ENCODE measurements around the gene KIF19.

Gene KIF19

DNA sequence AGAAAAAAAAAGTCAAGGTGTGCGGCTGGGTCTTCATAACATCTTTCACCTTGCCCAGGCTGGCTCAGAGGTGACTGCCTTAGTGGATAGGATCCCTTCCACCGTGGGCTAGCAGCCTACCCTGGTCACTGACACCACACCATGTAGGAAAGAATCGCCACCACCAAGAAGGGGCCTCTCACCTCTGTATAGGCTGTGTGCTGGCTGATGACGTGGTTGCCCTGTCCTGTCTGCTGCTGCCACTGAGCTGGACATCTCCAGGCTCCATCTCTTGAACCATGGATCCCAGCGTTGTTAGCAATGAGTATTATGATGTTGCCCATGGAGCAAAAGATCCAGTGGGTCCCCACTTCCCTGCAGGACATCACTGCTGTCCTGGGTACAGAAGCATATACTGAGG is 41.2 kb downstream of the KIF19 start, which contains the start of gene GPR142:
Gene GPR142, plus strand, starts transcription at position 301 of the 400 bp plus-strand sequence. CDS start 2,035 bp downstream, outside the sequence.
- DNase-seq (ENCODE audit: low read depth): no peak

GRCh38 chr17:74368341-74369081 is 42.5 kb downstream of the KIF19 start:
- DNase-seq (ENCODE audit: low read depth): peak; percentile 55

DNA sequence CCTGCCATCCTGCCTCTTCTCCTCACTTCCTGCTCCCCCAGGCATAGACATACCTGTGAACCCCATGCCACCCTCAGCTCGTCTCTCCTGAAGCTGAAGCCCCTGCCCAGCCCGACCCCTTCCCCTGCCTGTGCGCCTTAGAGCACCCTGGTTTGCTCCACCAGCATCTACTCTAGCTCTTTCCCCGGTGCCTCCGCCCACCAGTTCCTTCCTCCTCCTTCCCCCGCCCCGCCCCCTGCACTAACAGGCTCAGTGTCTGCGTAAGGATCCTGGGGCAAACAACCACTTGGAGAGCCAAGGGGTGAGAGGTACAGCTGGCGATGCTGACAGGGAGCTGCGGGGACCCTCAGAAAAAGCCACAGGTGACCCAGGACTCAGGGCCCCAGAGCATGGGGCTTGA is 43.2 kb downstream of the KIF19 start:
- DNase-seq (ENCODE audit: low read depth): peak; percentile 42

DNA sequence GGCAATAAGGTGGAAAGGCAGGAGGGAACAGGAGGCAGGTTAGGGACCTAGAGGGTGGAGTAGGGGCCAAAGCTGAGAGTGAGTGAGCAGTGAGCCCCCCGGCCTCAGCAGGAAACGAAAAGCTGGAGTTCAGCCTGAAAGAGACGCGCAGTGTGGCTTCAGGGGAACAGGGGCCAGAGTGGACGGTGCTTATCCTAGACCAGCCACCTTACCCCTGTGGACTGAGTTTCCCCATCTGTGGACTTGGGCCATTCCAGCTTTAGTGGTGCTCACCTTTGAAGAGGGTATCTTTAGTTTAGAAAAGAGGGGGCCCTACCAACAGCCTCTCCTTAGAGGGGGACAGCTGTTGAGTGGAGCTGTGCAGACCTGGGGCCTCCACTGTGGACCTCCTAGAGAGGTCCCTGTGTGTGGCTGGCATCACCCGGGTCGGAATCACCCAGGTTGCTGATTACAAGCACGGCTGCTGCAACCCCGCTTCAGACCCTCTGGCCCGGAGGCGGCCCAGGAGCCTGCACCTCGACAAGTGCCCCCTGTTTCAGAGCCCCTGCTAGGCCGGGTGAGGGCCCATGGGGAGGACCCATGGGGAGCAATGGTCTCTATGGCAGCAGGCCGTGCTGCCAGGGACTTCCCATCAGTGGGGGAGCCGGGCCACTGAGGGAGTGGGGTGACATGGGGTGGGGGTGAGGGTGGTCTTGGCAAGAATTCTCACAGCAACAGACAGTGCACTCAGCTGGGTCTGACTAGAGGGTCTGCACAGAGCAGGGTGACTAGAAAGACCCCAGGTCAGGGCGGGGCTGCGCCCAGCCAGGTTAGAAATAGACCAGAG is 43.9 kb downstream of the KIF19 start:
- no peak for DNase-seq (ENCODE audit: low read depth)

DNA sequence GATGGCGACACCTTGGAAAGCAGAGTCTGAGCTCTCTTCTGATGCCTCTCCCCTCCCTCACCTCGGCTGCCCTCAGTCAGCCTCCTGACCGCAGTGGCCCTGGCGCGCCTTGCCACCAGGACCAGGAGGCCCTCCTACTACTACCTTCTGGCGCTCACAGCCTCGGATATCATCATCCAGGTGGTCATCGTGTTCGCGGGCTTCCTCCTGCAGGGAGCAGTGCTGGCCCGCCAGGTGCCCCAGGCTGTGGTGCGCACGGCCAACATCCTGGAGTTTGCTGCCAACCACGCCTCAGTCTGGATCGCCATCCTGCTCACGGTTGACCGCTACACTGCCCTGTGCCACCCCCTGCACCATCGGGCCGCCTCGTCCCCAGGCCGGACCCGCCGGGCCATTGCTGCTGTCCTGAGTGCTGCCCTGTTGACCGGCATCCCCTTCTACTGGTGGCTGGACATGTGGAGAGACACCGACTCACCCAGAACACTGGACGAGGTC is 45.7 kb downstream of the KIF19 start:
- no peak for DNase-seq (ENCODE audit: low read depth)

DNA sequence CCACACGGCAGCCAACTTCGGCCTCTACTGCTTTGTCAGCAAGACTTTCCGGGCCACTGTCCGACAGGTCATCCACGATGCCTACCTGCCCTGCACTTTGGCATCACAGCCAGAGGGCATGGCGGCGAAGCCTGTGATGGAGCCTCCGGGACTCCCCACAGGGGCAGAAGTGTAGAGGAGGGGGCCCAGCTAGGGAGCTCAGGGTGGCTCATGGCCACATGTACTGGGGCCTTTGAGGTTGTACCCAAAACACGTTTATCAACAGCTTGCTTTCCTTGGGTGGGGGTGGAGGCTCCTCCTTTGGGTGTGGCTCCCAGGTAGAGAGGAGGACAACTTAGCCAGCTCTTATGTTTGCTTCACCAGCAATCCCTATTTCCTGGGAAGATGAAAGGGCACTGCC is 46.4 kb downstream of the KIF19 start:
- no peak for DNase-seq (ENCODE audit: low read depth)

DNA sequence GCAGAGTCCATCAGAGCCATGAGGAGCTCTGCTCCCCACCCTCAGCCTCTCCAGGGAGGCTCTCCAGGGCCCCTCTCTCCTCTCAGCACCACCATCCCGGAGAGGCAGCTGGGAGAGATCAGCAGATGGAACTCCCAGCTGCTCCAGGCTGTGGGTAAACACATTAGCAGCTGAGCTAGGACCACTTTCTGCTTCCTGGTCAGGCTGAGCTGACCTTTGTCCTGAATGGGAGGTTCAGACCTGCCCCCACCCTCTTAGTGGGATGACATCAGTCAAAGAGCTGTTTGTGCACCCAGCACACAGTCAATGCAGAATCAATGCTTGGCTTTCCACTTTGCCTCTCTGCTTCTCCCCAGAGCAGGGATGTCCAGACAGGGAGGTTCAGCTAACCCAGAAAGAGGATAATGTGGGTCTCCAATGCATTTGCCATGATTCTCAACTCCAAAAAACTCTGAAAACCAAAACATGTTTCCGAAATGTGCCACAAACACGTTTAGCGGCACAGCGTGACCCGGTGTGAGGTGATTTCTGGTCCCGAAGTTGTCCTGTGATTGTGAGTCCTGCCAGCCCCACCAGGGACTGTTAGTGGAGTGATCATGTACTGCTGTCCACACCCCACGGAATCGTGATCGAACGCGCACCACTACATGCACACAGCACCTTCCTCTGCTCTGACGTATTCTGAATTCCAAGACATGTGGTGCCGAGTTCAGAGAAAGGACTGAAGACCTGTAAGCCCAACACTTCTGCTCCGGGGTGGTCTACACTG is 48.0 kb downstream of the KIF19 start:
- DNase-seq (ENCODE audit: low read depth): no peak

GRCh38 chr17:74374858-74375257 is 48.8 kb downstream of the KIF19 start:
- DNase-seq (ENCODE audit: low read depth): no peak

DNA sequence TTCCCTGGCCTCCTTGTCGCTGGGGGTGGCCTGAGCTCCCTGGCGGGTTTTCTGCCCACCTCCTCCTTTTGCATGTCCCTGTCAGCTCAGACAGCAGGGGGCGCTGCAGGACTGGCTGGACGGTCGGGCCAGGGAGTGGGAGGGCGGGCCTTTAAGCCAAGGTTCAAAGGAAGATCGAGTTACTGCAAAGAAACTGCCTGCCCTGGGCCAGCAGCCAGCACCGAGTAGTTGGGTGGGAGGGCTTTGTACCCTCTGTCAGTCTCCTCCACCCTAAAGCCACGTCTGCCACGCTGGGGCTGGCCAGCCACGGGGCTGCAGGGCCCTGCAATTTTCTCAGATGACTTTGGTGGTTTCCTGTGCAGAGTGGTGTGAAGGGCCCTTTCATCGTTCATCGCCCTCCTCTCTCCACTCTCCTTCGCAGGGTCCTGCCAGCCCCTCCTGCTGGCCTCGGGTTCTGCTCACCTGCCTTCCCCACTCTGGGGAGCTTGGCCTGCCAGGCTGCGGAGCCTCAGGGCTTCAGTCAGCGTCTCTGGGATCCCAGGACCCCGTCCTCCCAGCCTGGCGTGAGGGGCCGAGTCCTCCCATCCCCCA is 53.6 kb downstream of the KIF19 start:
- peak; percentile 95 for DNase-seq (ENCODE audit: low read depth)

DNA sequence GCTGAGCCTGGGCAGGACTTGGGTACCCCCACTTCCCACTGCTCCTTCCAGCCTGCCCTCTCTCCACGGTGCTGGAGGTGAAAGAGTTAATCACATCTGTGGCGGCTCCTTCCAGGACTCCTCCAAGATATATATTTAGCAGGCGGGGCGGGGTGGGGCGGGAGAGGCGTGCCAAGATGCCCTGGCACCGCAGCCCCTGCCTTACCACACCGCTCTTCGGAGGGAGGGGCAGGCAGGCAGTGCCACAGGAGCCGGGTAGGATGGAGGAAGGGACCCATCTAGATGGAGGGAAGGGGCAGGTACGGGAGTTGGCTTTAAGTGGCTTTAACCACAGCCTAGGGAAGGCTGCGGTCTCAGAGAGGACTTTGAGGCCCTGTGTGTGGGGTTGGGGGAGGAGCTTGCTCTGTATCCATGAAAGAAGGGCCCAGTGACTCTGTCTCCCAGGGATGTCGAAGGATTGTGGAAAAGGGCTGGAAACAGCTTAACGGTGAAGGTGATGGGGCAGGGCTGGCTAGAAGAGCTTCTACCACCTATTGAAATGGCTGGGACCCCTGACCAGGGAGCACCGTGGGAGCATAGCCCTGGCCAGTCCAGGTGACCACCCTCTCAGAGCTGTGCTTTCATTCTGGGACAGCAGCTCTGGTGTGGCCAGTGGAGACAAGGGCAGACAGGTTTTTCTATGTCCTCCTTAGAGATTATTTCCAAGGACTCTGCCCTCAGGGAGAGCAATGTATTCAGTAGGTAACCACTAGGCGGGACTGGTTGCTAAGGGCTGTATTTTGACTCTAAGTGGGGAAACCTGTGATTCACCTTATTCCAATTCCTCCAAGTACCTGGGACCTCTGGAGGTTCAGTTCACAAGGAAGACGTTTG is 54.3 kb downstream of the KIF19 start:
- DNase-seq (ENCODE audit: low read depth): no peak

DNA sequence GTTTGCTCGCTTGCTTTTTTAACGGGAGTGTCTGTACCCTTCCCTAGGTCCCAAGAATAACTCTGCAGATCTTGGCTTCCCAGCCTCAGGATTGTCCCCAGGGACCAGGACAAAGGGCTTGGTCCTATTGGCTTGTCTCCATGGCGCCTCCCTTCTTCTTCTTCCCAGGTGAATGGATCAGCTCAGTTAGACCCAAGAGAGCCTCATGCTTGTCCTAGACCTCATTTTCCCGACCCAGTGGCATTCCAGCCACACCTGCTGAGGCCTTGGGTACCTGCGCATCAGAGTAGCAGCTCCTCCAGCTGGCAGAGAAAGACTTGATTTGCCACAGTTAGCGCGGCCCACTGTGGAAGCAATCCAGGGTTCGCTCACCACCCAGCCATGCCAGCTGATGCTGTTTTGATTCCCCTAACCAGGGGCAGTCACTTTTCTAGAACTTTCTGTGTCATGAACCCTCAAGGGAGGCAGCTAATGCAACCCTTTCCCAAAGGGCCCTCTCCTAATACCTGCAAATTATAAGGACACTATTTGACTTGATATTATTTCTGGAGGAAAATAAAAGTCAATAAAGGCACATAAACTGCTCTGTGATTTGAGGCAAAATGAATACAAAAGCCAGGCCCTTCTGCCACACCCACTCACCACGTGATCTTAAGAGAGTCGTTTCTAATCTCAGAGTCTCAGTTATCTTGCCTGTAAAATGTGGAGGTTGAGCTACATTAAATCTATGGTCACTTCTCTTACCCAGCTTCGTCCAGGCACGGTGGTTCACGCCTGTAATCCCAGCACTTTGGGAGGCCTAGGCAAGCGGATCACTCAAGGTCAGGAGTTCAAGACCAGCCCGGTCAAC is 55.2 kb downstream of the KIF19 start:
- no peak for DNase-seq (ENCODE audit: low read depth)

- no peak for DNase-seq (ENCODE audit: low read depth)
Observed at GRCh38 chr17:74383141-74383540, 57.1 kb downstream of the KIF19 start.

GRCh38 chr17:74385201-74385600 is 59.2 kb downstream of the KIF19 start:
- no peak for DNase-seq (ENCODE audit: low read depth)

GRCh38 chr17:74386386-74386785 is 60.4 kb downstream of the KIF19 start:
- no peak for DNase-seq (ENCODE audit: low read depth)

- DNase-seq (ENCODE audit: low read depth): no peak
Observed at GRCh38 chr17:74387365-74388218, 61.6 kb downstream of the KIF19 start.

GRCh38 chr17:74389084-74389753 is 63.2 kb downstream of the KIF19 start:
- DNase-seq (ENCODE audit: low read depth): no peak

DNA sequence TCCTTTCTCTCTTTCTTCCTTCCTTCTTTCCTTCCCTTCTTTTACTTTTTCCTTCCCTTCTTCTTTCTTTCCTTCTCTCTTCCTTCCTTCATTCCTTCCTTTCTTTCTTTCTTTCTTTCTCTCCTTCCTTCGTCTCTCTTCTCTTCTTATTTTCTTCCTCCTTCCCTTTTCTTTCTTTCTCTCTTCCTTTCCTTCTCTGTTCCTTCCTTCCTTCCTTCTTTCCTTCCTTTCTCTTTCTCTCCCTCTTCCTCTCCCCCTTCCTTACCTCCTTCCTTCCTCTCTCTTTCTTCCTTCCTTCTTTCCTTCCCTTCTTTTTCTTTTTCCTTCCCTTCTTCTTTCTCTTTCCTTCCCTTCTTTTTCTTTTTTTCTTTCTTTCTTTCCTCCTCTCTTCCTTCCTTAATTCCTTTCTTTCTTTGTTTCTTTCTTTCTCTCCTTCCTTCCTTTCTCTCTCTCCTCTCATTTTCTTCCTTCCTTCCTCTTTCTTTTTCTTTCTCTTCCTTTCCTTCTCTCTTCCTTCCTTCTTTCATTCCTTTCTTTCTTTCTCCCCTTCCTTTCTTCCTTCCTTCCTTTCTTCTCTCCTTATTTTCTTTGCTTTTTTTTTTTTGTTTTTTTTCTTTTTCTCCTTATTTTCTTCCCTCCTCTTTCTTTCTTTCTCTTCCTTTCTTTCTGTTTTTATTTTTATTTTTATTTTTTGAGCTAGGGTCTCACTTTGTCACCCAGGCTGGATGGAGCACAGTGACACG is 64.1 kb downstream of the KIF19 start:
- DNase-seq (ENCODE audit: low read depth): no peak

All from stimulated activated CD8-positive, alpha-beta memory T cell treated with anti-CD3 and anti-CD28 coated beads, Interleukin-7, amount 100 ng/mL, for 24 hours (primary cell).